ENCODE results near the gene SLC2A4. TPM values are rescaled to one million over a fixed set of nuclear protein-coding genes. Genes with fewer than 3 reads are reported as not detected.

The SLC2A4 gene
- total RNA-seq, 4 donors from 2014 or later = 144 to 197 (median 157) TPM

DNA sequence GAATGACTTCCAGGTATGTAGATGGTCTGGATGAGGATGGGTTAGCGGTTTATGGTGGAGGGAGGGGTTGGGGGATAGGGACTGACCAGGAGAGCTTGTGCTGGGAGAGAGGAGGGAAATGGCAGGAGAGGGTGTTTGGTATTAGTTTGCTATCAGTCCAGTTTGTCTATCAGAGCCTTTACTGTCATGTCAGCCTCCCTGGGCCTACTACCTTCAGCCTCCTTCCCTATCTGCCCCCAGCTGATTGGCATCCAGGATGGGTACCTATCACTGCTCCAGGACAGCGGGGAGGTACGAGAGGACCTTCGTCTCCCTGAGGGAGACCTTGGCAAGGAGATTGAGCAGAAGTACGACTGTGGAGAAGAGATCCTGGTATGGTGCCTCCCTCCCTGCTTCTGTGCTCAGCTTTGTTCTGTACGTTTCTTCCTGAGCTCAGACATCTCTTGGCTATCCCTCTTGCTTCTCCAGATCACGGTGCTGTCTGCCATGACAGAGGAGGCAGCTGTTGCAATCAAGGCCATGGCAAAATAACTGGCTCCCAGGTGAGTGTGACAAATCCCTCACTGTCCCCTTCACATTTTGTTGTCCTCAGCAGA, 29.7 kb downstream of the SLC2A4 start:
- Histone ChIP-seq H3K4me3 (no peak overlapping the region), H3K27me3 (no peaks in the 10 kb centered on the region), H3K9me3 (no peaks in the 10 kb centered on the region), H3K27ac (replicated peaks in 1 of 4) (peak overlapping the region; percentile 0 to 95 (median 20)), H3K36me3 (peaks cover 38 to 55% (median 49%) of the 10 kb centered on the region in 4 donors), H3K4me1 (peaks cover 60 to 79% (median 71%) of the 10 kb centered on the region in 4 donors)
- DNase-seq (ENCODE audit: extremely low spot score) = no peak
- intact Hi-C loops (cut with DNase I) = no loop called here
- TF ChIP-seq, protein P1, sequence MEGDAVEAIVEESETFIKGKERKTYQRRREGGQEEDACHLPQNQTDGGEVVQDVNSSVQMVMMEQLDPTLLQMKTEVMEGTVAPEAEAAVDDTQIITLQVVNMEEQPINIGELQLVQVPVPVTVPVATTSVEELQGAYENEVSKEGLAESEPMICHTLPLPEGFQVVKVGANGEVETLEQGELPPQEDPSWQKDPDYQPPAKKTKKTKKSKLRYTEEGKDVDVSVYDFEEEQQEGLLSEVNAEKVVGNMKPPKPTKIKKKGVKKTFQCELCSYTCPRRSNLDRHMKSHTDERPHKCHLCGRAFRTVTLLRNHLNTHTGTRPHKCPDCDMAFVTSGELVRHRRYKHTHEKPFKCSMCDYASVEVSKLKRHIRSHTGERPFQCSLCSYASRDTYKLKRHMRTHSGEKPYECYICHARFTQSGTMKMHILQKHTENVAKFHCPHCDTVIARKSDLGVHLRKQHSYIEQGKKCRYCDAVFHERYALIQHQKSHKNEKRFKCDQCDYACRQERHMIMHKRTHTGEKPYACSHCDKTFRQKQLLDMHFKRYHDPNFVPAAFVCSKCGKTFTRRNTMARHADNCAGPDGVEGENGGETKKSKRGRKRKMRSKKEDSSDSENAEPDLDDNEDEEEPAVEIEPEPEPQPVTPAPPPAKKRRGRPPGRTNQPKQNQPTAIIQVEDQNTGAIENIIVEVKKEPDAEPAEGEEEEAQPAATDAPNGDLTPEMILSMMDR (IDR thresholded peaks at IDR 0.05) = no peak
- TF ChIP-seq EP300 (IDR thresholded peaks at IDR 0.05) (no peak), POLR2A (IDR thresholded peaks at IDR 0.05; ENCODE audit: low read depth) (no peak), POLR2AphosphoS5 (IDR thresholded peaks at IDR 0.05) (no peak)
- WGBS = 89% methylated on average over 7 of the region's 7 CpGs

DNA sequence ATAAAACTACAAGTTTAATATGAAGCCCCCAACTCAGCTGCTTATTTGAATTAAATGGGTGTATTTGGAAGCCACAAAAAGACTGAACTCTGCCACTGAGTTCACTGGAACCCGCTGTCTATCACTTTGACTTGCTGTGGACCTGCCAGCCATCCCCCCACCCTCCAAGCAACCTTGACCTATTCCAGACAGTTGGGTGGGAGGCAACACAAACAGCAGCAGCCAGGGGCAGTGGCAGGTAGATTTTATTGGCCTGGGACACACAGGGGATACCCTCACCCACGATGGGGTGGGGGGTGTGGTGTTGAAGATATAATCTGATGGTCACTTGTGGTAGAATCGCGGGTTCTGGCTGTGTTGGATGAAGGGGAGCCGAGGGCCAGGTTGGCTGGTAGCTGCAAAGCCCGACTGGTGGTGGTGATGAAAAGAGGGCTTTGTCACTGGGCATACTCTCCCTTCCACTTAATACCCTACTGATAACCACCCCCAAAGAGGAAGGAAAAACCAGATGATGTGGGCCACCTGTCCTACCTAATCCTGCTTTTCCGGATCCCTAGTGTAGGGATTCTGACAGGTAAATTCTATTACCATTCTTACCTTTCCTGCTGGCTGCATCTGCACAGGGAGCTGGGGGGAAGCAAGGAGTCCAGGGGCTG, 31.0 kb downstream of the SLC2A4 start:
- DNase-seq (ENCODE audit: extremely low spot score) = no peak

DNA sequence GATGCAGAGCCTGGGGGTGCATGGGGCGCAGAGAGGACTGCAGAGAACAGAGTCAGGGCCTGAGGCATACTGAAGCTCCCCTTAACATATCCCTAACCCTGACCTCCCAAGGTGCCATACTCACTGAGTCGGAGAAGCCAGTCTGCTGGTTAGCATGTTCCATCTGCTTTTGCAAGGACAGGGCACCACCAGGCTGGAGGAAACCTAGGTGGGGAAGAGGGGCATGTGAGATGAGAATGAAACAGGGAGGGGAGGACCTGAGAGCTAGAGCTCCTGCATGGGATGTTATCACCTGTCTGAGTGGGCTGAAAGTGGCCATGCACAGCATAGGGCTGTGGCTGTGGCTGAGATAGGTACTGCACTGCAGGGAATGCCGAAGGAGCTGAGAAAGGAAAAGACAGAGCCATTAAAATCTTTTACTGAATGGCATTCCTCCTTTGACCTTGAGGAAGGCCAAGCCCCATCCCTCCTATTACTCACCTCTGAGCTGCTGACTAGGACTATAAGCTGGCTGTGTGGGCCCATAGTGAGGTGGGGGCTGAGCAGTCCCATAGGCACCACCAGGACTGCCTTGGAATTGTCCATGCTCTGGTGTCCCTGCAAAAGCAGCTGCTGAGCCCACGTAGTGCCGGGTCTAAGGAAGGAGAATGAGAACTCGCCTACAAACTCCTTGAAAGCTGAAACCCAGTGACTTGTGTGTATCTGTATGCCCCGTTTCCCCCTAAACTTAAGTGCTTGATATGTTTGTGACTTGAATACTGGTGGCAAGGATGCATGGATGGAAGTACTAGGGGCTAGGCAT, 31.8 kb downstream of the SLC2A4 start:
- Histone ChIP-seq H3K36me3 (peaks cover 56 to 75% (median 65%) of the 10 kb centered on the region in 4 donors), H3K4me3 (no peak overlapping the region), H3K9me3 (no peaks in the 10 kb centered on the region), H3K4me1 (peaks cover 56 to 73% (median 67%) of the 10 kb centered on the region in 4 donors), H3K27ac (replicated peaks in 1 of 4) (peak overlapping the region; percentile 84 to 94 (median 93)), H3K27me3 (no peaks in the 10 kb centered on the region)
- intact Hi-C loops (cut with DNase I) = no loop called here
- TF ChIP-seq, protein P1 (IDR thresholded peaks at IDR 0.05) = peak in 1 of 3 experiments; percentile 17
- TF ChIP-seq EP300 (IDR thresholded peaks at IDR 0.05) = no peak
- 89% methylated on average over 7 of the region's 7 CpGs for WGBS
- DNase-seq (ENCODE audit: extremely low spot score) = no peak

More for the DNA sequence above, 31.0 kb downstream of the SLC2A4 start:
- H3K27me3 ChIP-seq = no peaks in the 10 kb centered on the region
- intact Hi-C loops (cut with DNase I) = no loop called here
- no peak overlapping the region for H3K4me3 ChIP-seq
- H3K9me3 ChIP-seq = no peaks in the 10 kb centered on the region
- H3K27ac ChIP-seq (replicated peaks in 1 of 4) = peak overlapping the region in 3 of 4 donors; percentile 84 to 94 (median 92)
- TF ChIP-seq EP300 (IDR thresholded peaks at IDR 0.05) (no peak), POLR2AphosphoS5 (IDR thresholded peaks at IDR 0.05) (no peak), POLR2A (IDR thresholded peaks at IDR 0.05; ENCODE audit: low read depth) (no peak)
- TF ChIP-seq, protein P1 (IDR thresholded peaks at IDR 0.05) = no peak
- 74% methylated on average over 7 of the region's 7 CpGs for WGBS
- peaks cover 56 to 76% (median 68%) of the 10 kb centered on the region in 4 donors for H3K4me1 ChIP-seq
- H3K36me3 ChIP-seq = peaks cover 49 to 68% (median 58%) of the 10 kb centered on the region in 4 donors

DNA sequence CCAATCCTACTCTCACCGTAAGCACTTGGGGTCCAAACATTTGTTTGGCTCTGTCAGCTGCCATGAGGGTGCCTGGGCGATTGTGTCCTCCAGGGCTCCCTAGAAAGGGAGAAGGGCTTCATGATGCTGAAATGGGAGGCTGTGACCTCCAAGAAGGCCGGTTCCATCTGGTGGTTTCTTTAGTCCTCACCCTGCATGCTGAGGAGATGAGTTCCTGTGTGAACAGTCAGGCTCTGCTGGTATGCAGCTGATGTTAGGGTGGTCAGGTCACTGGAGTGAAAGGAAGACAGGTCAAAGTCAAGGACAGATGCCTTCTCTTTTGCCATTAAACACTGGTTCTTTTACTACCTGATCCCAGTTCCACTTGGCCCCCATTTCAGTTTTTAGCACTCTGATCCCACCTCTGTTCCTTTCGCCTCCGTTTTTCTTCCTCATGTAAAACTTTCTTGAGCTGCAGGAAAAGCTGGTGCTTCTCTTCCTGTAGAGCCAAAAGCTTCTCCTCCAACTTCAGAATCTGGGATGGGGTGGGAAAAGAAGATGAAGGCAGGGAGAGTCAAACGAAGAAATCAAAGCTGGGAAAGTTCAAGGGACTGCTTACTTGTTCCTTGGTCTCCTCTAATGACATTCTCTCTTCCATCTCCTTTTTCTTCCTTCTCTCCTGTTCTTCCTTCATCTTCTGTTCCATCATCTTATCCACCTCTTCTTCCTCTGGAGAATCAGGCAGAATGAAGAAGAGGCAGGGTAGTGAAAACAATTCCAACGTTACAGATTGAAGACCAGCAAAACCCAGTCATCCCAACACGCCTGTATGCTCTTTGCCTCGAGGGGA, 32.6 kb downstream of the SLC2A4 start:
- Histone ChIP-seq H3K9me3 (no peaks in the 10 kb centered on the region), H3K4me1 (peaks cover 53 to 64% (median 60%) of the 10 kb centered on the region in 4 donors), H3K4me3 (peak overlapping the region; percentile 74 to 93 (median 90)), H3K27ac (replicated peaks in 1 of 4) (peak overlapping the region; percentile 84 to 94 (median 93)), H3K27me3 (no peaks in the 10 kb centered on the region), H3K36me3 (peaks cover 64 to 84% (median 74%) of the 10 kb centered on the region in 4 donors)
- WGBS = 42% methylated on average over 9 of the region's 9 CpGs
- no peak for DNase-seq (ENCODE audit: extremely low spot score)
- no peak for TF ChIP-seq POLR2A (IDR thresholded peaks at IDR 0.05; ENCODE audit: low read depth)
- TF ChIP-seq, protein P1 (IDR thresholded peaks at IDR 0.05) = no peak
- TF ChIP-seq EP300 (IDR thresholded peaks at IDR 0.05) = no peak
- no peak for TF ChIP-seq POLR2AphosphoS5 (IDR thresholded peaks at IDR 0.05)
- intact Hi-C loops (cut with DNase I) = no loop called here

Data from esophagus muscularis mucosa (tissue), 4 donors.